LHCN-M2 (cell line): ENCODE data around the gene CHCHD4. TPM values are rescaled to one million over a fixed set of nuclear protein-coding genes. Genes with fewer than 3 reads are reported as not detected.
"Not testable (repeated sequence)": the region's sequence is repeated elsewhere in the genome, so short reads cannot be mapped to it uniquely, and the experiment has no call there.

Experiments
- DNase-seq: peaks from one replicate; pipeline ENCODE4 v3.0.0-alpha.2; 2012; ENCODE audit warnings: low read depth
- total RNA-seq: library from RNA; depleted of rRNA; stranded (reverse); fragments of >200 nt; gene quantifications from 2 replicates; pipeline ENCODE4 v1.2.3, GENCODE V29; 2014

Gene CHCHD4
- total RNA-seq, 1 experiment from 2014 or later: 27.2 TPM

DNA sequence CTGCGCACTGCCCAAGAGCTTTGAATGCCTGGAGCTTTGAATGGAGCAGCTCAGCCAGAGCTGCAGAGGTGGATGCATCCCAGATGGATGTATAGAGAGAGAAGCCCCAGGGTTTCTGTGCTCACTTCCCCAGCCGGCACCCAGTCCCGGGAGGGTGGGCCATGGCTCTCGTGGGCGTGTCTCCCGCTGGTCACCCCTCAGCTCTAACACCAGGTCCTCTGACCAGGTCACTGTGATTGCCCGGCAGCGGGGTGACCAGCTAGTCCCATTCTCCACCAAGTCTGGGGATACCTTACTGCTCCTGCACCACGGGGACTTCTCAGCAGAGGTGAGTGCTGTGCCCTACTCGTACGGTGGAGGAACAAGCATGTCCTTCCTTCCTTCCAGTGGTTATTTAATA, 10.9 kb upstream of the CHCHD4 start:
- DNase-seq: no peak

DNA sequence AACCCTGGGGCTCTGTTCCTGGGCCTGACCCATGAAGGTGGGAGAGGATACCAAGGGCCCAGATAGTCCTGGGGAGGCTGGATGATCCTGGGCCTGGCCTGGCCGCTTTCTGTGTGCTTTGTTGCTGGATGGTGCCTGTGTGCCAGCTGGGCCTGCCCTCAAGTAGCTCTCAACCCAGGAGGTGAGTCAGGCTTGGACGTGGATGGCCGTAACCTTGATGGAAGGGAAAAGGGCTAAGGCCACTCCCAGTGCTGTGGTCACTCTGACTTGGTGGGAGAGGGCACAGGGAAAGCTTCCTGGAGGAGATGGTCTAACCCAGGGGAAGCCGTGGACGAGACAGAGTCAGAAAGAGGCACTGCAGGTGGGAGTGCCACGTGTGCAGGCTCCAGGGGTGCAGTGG, 9.6 kb upstream of the CHCHD4 start:
- DNase-seq: no peak

DNA sequence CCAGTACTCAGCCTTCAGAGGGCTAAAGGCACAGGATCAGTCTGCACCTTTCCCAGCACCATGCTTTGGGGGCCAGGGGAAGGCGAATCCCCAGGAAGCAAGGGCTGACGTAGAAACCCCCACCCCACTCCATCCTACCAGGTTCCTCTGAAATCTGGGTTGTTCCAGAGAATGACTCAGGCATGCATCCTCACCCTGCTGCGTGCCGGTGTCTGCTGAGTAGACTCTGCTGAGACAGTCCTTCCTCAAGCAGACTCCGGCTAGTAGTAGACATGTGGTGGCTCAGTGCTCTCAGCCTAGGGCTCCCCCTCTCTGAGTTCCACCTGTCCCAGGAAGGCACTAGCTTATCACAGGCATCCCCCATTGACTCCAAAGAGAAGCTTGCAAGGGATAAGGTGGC, 9.2 kb upstream of the CHCHD4 start:
- DNase-seq: no peak

DNA sequence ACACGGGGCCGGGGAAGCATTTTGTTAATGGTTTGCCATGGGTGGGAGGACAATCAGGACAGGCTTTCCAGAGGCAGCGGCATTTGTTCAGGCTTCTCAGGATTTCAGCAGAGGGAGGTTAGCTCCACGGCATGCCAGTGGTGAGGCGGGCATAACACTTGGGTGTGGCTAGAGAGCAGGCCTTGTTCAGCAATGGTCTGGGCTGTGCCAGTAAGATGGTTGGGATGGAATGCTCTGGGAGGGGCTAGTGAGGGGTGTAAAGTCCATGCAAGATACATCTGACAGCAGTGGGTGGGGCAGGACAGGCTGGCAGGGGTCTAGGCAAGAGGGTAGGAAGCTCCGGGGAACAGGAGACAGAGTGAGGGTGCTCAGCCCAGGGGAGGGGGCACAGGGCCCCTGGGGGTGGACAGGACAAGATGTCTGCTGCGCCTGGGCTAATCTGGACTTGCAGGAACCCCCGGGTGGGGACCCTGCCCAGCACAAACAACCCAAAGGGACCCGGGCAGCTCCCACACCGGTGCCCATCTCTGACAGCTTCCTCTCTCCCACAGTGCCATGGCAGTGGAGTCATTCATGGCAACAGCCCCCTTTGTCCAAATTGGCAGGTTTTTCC, 8.6 kb upstream of the CHCHD4 start:
- DNase-seq: no peak

DNA sequence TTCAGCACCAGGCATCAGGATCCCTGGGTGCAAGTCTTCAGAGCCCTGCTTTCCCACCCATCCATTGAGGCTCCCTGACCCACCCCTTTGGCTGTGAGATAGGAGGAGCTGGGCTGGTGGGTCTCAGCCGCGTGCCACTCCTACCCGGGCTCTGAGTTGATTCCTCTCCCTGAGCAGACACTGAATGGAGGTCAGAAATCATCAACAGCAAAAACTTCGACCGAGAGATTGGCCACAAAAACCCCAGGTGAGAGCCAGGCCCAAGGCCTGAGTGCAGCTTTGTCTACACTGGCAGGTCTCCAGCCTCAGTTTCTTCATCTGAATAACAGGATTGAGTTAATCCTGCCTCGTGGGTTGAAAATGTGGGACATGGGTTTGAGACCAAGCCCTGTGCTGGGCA, 8.0 kb upstream of the CHCHD4 start:
- DNase-seq: no peak

DNA sequence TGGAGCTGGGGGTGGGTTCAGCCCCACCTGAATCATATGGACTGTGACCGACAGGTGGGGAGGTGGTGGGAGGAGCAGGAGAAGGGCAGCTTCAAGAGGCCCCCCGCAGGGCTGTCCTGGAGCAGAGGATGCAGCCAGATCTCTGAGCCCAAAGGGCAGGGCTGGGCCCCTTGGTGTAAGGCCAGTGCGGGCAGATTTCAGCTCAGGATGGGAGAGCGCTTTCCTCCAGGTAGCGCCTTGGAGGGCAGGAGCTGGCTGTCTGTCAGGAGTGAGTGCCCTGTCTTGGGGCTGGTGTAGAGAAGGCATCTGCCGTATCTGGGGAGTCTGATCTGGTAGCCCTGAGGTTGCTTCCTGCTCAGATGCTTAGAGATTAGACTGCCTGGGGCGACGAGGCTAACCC, 7.5 kb upstream of the CHCHD4 start:
- DNase-seq: no peak

DNA sequence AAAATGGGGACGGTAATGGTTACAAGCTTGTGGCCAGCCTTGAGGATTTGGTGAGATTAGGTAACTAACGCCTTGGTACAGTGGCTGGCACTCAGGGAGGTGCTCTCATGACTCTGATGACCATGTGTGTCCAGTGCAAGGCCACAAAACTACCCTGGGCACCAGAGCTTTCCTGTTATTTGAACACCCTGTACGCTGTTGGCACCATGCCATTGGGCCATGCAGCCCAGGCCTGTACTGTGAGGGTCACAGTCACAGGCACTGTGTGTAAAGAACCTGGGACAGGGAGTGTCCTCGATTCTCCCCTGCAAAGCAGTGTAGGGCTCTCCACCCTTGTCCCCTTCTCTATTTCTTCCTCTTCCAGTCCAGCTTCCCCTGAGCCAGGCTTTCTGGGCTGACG, 6.5 kb upstream of the CHCHD4 start:
- no peak for DNase-seq

DNA sequence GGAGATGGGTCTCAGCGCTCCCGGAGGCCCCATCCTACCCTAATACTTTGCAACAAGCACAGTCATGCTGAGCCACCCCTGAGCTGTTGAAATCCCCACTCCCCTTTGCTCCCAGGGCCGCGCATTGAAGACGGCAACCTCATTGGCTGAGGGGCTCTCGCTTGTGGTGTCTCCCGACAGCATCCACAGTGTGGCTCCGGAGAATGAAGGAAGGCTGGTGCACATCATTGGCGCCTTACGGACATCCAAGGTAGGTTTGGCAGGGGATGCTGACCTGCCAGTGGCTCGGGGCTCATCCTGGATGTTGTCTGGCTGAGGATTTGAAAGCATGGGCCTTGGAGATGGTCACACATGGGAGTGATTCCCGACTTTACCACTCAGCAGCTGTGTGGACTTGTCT, 6.0 kb upstream of the CHCHD4 start:
- DNase-seq: no peak

DNA sequence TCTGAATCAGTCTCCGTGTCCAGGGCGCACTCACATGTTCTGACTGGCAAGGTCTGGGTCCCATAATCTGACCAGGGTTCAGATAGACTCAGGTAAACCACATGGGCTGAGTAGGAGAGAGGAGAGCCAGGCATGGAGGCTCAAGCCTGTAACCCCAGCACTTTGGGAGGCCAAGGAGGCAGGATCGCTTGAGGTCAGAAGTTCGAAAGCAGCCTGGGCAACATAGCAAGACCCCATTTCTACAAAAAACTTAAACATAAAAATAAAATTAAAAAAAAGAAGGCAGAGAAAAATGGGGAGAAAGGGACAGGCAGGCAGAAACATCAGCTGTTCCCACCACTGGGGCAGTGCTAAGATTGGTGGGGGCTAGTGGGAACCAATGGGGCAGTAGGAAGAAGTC, 5.6 kb upstream of the CHCHD4 start:
- no peak for DNase-seq

DNA sequence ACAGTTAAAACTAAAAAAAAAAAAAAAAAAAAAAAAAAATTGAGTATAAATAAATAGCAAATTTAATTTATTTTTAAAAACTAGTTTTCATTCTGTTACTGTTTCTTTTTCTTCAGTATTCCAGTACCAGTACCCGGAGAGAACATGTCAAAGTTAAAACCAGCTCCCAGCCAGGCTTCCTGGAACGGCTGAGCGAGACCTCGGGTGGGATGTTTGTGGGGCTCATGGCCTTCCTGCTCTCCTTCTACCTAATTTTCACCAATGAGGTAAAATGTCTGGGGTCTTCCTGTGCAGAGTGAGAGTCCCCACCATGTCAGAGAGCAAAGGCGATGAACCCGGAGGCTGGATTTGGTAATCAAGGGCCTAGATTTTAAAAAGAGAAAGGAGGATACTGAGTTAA, 4.6 kb upstream of the CHCHD4 start:
- no peak for DNase-seq

DNA sequence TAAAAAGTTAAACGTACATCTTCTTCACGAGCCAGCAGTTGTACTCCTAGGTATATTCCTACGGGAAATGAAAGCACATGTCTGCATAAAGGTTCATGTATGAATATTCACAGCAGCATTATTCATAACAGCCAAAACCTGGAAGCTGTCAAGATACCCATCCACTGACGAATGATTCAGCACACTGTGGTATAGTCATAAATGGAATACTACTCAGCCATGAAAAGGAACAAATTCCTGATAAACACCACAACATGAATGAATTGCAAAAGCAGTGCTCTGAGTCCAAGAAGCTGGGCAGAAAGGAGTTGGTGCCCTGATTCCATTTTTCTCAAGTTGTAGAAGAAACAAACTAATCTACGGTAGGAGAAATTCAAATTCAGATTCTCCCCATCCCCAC, 4.1 kb upstream of the CHCHD4 start:
- no peak for DNase-seq

DNA sequence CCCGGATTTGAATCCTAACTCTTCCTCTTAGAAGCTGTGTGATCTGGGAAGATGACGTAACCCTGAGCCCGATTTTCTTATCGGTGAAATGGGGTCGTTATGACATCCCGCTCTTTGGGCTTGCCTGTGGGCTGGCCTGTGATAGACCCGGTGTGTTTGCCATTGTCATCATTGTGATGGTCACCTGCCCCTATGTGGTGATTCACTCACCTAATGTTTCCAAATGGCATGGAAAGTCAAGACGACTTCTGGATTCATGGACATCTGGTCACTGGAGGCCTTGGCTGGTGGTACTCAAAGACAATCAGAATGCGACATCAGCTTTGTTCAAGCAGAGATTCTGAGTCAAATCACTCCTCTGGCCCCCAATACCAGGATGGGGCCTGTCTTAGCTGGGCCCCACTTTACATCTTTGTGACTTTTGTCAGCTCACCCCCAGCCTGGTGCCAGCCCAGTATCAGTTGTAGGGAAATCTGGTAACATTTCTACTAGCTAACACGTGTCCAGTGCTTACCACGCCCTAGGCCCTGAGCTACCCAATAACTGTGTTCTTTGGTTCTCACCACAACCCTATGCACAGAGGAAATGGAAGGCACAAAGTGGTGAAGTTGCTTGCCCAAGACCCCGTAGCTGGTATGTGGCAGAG, 3.0 kb upstream of the CHCHD4 start:
- no peak for DNase-seq

DNA sequence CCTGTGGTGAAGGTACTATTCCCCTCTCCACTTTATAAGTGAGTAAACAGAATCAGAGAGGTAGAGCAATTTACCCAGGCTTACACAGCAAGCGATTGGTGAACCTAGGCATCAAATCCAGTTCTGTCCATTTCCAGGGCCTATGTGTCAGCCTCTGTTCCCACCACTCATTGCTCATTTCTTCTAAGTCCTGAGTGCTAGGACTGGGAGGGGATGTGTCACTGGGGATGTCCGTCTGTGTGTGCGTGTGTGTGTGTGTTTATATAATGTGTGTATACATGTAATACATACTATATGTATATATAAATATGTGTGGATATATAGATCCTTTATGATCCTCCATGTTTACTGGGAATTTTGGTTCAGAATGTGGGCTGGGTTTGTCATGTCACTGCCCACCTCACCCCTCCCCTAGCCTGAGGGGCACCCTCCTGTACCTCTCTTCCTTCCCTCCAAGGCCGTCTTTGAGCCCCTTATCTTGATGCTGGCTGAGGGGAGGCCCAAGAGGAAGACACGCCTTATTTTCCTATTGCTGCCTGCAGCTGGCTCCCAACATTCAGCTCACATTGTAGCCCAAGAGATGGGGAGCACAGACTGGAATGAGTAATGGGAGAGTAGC, 2.3 kb upstream of the CHCHD4 start:
- no peak for DNase-seq

DNA sequence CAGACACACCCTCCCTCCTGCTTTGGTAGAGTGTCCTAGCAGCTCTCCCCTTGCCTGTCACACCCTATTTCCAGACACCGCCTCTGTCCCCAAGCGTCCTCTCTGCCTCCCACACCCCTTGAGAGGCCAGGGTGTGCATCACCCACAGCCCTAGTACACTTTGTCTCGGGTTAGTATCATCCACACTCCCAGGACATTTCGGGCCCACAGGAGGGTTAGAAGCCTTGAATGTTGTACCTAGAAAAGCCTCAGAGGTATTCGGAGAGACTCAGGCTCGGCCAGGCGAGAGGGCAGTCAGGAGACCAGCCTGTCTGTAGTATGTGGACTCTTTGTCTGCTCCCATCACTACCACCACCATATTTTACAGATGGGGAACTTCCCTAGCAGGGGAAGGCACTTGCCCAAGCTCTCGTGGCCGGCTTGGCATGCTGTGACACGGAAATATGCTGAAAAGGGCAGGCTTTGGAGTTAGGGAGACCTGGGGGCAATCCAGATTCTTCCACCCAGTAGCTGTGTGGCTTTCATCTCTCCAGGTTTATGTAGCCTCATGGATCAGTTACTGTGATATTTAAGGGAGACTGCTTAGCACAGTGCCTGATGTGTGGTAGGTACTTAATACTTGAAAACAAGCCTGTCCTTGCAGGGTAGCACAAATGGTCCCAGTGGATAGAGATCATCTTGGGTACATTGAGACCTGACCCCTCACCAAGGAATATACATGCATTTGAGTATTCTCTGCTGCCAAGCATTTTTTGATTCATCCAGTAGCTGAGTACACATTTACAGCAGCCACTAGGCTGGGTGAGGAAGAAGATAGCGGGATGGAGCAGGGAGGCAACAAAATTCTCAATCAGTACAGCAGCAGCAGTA, 1.6 kb upstream of the CHCHD4 start:
- DNase-seq: no peak

DNA sequence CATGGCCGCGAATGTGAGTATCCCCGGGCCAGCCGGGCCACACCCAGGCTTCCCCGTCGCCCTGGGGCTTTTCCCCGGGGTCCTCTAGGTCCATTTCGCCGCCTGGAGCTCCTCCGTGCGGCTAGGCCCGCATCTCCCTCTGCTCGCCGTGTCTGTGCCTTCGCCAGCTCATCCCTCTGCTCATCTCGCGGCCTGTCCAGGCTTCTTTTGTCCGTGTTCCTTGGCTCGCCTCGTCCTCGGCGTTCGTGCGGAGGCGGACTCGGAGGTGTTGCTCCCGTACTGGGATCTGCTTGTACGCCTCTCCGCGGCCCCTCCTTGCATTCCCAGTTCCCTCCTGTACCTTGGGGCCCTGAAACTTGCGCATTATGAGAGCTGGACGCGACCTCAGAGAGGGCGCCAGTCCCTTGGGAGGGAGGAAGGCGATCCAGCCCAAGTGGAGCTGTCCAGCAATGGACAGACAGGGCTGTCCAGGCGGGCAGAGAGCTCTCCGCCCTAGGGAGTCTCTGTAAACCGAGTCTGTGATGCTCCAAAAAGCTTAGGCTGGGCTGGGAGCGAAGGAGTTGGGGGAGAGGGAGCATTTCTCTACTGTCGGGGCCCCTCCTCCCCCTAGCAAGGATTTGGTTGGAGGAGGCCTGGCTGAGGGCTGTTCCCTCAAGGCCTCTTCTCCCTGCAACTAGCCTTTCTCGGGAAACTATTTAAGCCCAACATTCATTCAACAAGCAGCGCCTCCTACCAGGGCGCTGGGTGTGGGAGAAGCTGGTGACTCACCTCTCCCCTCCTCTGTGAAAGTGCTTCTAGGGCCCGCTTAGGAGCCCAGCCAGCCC, 735 bp upstream of the CHCHD4 start:
- DNase-seq: peak; percentile 90

DNA sequence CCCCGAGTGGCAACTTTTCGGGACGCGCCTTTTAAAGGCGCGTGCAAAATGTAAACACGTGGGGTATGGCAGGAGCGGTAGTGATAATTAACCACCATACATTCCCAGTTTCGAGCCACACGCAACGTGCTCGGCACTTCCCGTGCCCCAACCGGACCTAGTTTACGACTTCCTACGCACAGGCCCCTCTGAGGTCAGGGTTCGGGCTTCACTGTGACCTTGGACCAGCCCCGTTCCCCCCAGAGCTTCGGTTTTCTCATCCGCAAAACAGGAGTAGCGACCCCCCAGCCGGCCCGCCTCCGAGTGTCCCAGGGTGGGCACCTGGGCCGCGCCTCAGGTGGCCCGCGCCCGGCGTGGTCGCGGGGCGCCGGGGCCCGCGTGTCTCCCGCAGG, 451 bp downstream of the CHCHD4 start:
- peak; percentile 60 for DNase-seq

DNA sequence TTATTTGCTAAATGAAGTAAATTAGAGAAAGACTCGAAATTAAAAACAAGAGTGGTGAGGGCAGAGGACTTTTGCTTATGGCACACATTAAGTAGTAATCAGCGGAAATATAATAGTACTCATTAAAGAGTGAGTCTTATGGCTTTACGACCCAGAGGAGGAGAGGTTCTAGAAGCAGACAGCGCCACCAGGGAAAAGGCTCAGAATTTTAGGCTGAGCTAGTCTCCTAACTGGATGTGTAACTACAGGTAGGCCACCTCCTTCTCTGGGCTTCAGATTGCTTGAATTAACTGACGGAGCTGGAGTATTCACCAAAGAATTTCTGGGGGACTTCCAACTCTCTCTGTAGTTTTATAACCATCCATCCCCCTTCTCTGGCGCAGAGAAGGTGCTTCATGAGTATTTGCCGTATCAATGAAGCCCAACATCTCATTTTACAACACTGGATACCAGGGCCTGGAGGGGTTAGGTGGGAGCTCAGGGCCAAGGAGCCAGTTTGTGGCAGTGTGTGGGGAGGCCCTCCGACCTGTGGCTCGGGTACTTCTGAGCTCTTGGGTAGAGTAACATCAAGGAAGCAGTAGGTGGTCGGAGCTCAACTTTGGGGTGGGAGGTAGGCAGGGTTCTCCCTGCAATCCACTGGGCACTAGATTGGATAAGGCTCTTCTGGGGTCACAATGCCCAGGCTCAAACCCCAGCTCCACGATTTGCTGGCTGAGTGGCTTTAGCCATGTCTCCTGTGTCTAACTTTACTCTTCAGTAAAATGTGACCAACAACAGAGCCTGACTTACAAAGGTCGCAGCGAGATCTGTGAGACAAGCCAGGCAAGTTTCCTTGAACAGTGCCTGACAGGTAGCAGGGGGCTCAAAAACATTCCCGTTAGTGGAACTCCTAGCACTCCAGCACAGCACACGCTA, 1.1 kb downstream of the CHCHD4 start:
- DNase-seq: no peak

DNA sequence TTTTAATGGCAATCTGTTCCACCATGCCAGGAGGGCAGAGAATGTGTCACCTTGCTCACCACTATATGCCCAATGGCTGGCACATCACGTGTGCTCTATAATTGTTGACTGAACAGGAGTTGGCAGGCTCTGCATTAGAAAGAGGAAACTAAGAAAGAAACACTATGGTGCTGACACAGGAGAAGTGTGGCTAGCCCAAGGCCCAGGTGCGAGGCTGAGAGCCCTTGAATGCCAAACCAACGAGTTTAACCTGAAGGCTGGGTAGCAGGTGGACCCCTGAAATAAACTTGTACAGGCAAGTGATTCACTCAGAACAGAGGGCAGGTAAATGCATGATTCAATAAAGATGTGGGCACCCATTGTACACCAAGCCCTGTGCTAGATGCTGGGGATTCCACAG, 2.4 kb downstream of the CHCHD4 start:
- no peak for DNase-seq

DNA sequence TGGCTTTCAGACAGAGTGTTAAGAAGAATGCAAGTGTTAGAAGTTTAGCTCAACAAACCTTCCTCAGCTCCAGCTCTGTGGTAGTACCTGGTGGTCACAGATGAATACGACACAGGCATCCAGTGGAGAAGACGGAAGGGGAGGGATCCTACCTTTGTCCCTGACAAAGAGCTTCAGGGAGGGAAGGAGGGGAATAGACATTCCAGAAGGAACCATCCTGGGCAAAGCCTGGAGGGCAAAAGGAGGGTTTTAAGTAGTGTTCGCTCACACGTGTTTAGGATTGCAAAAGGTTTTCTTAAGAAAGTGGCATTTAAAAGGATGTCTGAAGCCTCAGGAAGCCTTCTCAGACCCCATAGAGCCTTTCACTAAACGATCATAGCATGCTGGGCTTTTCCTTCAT, 2.8 kb downstream of the CHCHD4 start:
- no peak for DNase-seq

DNA sequence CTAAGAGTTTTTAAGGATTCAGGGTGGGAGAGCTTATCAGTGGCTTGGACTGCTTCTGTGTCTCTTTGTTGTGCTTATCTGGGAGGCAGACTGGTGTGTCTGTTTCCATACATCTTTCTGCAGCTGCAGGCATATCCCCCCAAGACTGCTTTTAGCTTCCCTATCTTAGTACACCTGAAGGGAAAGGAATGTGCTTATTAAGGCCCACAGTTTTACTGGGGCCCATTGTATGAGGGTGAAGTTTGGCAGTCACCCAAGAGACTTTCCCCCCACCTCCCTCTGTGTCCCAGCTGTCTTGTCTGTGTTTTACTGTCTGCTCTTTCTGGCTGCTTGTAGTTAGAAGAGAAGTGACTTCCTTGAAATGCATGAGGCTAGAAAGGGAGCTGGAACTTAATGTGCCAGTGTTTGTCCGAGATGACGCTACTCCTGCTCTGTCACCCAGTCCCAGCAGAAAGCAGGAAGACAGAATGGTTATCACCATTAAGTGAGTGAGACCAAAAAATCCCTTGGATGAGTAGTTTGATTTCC, 3.7 kb downstream of the CHCHD4 start:
- DNase-seq: not testable (repeated sequence)
